Ramos (cell line): ENCODE measurements around the gene AFMID.
"Not testable (repeated sequence)": the region's sequence is repeated elsewhere in the genome, so short reads cannot be mapped to it uniquely, and the experiment has no call there.

Source experiments
- in situ Hi-C: fragments of 300-500 bp; cut with MboI; formaldehyde crosslinking; loops from one replicate; pipeline ENCODE4 v1.14.3; 2022; ENCODE audit warnings: low sequenced_read_pairs; ENCODE audit not compliant: unreplicated experiment

The AFMID gene

DNA sequence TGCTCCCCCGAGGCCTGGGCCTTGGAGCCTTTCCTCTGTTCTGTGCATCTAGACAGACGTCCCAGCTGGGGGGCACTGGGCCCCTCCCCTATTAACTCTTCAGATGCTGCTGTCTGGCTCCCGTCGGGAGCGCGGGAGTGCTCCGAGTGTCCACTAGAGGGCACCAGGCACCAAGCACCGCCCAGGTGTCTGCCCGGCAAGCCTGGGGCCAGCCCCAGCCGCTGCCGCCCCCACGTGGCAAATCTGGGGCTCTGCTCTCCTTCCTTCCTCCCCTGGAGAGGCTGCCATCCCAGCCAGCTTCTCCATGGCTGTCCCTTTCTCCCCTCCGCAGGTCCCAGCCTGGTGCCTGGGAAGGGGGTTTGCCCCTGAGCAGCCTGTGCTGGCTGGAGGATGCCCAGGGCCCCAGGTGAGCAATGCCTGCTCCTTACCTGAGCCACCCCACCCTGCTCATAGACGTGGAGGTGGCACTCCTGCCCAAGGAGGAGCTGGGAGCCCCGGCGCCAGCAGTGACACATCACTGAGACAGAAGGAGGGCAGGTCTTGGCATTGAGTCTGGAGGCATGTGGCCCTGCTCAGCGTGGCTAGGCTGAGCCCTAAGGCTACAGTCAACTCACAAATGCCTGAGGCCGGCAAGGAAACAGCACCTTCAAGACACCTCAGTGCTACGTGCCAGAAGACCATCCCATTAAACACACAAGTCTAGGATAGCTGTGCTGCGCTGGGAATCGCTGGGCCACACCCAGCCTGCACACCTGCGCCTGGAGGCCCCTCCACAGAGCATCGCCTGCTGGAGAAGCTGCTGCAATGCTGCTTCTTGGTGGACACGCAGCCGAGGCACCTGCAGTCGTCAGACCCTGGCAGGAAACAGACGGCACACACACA, 64.0 kb downstream of the AFMID start:
- in situ Hi-C loops: no loop called here

DNA sequence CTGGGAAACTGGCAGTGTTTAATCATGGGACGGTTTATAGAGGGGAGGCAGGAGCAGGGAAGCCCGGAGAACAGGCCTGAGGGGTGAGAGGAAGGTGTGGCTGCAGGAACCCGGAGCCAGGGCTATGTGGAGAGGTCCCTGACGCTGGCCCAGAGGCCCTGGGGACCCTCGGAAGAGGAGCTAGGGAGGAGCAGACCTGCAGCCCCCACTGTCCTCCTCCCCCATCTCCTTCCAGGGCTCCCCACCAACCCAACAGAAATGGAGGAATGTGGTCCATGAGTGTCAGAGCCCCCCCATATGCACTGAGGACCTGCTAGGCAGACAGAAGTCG, 64.6 kb downstream of the AFMID start:
- in situ Hi-C loops: no loop called here

DNA sequence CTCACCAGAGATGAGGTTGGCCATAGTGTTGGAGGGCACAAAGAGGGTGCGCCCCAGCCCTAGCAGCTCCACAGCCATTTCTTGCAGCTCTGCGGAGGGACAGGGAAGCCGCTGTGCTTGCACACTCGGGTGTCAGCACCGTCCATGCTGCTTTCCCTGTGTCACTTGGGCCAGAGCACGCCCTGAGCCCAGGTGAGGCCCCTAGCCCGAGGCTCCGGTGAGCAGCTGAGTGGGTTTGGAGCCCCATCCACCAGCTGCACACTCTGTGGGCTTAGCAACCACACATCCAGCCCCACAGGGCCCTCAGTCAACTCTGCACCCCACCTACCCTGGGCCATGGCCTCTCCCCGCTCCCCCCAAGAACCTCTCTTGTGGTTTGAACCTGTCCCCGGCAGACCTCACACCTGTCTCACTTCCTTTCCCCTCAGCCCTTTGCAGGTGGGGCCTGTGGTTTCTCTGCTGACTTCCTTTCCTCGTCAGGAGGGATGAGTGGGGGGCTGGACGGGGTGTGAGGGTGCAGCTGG, 65.0 kb downstream of the AFMID start:
- in situ Hi-C loops: no loop called here

DNA sequence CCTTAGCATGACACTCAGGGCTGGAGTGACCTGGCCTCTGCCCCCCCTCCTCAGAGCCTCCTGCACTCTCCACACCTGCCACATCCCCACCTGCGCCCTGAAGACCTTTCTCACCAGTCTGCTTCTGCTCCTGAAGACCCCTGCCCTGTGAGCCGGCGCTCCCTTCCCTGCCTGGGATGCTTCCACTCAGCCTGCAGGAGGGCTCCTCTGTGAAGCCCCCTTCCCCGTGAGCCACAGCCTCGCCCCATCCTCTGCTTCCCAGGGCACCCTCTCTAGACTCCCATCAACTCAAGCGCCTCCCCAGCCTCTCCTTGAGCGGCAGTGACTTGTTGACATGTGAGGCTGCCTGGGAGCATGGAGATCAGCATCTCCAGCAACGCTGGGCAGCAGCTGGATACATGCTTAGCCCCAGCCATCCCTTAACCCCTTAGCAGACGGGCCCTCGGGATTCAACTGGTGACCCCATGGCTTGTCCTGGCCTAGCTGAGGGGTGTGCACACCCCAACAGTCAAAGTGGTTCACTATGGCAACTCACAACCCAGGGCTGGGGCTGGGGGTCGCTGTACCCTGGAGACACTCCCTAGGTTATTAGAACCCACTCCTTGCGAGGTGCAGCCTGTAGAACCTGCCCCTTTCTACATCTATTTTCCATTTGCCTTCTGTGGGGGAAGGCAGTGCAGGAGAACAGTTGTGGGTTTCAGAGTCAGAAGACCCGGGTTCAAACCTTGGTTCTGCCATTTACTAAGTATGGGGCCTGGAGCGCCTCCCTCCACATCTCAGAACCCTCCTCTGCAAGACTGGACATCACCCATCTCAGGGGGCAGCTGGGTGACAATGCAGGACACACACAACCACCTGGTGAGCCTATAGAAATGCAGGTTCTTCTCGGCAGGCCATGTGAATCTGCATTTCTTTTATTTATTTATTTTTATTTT, 65.8 kb downstream of the AFMID start:
- in situ Hi-C loops: no loop called here

DNA sequence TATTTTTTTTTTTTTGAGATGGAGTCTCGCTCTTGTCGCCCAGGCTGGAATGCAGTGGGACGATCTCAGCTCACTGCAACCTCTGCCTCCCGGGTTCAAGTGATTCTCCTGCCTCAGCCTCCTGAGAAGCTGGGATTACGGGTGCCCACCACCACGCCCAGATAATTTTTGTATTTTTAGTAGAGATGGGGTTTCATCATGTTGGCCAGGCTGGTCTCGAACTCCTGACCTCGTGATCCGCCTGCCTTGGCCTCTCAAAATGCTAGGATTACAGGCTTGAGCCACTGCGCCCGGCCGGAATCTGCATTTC, 66.4 kb downstream of the AFMID start:
- in situ Hi-C loops: not testable (repeated sequence)

DNA sequence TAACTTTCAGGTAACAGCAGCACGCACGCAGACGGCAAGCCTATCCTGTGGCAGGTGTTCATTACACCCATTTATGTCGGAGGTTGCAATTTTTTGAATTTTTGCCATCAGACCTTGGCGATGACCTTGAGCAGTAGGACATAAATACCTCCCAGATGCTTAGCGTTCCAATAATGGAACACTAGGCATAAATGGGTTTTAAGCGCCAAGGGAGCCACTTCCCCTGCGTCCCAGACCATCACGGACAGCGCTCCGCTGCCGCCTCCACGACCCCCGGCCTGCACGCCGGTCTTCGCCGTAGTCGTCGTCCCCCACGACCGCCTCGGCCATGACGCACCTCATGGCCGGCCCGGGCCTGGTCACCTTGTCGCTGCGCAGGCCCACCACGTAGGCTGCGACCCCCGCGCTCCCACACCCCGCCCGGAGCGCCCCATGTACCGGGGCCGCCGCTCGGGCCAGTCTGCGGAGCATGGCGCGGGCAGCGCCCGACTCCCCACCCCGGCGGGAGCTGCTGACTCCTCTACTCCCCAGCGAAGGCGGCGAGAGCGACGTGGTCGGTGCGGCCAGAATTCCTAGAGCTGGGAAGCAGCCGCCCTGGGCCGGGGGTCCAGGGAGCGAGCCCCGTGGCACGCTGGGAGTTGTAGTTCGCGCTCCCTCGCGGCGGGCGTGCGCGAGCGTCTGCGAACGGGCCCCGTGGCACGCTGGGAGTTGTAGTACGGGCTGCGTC, 66.9 kb downstream of the AFMID start:
- in situ Hi-C loops: no loop called here

DNA sequence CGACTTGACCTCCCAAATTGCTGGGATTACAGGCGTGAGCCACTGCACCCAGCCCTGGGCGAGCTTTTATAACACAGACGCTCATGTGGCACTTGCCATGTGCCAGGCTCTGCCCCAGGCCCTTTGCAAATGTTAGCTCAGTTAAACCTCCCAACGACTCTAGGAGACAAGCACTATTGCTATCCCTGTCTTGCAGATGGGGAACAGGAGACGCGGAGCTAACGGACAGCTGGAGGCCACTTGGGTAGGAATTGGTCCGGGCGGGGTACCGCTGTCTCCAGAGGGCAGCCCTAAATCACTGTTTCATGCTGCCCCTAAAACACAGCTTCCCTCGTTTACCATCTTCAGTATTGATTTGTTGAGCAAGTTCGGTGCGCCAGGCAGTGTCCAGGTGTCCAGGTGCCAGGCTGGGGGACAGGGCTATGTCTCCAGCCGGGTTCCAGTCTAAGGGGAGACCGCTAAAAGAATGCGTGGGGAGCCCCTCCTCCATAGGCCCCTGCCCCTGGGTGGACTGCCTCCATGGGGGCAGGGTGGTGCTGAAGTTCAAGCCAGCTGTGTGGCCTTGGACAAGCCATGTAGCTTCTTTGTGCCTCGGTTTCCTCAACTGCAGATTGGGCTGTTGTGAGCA, 68.0 kb downstream of the AFMID start:
- in situ Hi-C loops: no loop called here

DNA sequence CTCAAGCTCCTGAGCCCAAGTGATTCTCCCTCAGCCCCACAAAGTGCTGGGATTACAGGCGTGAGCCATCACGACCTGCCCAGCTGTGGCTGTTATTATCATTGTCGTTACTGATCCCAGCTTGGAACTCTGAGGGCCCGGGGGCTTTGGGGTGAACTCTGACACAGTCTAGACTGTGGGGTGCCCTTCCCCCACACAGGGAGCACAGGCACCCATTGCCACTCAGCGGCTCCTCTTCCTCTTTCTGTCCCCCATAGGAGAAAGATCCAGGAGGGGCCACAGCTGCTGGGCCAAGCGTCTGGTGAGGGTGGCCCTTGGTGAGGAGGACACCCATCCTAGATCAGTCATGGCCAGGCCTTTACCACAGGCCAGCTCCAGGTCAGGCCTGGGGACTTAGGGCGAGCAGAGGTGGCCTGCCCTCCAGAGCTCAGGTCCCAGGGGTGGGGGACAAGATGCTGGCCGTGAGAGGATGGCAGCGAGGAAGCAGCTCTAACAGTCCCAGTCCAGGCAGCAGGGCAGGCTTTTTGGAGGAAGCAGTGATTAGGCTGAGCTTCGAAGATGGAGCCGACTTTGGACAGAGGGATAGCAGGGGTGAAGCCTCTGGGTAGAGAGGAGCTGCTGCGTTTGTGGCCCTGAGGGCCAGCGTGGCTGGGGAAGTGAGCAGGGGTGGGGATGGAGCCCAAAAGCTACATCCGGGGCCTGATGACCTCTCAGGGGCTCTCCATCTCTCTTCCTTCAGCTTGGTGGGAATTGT, 69.0 kb downstream of the AFMID start:
- in situ Hi-C loops: no loop called here

DNA sequence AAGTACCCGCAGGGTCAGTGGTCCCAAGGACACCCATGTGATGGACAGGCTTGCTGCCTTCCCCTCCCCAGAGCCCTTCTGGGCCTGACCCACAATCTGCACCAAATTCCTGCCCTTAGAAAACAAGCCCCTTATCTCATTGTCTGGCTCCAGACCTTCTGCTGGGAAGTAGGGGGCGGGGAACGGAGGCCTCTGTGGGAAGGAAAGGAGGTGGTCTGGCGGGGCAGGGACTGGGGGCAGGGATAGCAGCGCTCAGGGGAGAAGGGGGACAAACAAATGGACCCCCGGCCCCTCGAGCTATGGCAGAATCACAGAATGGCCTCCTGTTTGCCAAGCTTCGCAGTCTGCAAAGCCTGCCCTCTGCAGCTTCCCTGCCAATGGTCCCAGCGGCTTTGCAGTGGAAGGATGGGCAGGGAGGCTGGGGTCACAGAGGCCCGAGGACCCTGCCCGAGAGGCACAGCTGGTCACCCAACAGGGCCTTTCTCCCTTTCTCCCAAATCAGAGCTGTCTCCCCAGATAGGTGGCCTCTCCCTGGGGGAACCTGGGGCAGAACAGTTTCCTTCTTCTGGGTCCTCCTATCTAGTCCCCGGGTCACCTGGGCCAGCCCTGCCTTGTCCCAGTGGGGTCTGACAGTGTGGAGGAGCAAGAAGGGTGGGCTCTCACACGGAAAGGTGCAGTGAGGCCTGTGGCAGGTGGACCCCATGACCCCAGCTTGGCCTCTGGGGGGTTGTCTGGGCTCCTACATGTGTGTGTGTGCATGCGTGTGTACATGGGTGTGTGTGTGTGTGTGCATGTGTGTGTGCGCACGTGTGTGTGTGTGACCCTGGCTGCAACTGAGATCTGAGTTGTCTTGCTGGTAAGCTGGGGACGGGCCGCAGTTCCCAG, 69.8 kb downstream of the AFMID start:
- in situ Hi-C loops: no loop called here
